GM12878 (cell line): ENCODE results near the gene TNRC6B. TPM values are rescaled to one million over a fixed set of nuclear protein-coding genes. Genes with fewer than 3 reads are reported as not detected.
A peak's percentile ranks its signal among the peaks of the same experiment; 100 is the strongest.

Source experiments
- BMI1 ChIP-seq: fragments of 450-650 bp; IDR thresholded peaks from 2 replicates; pipeline ENCODE4 v1.6.1; 2016; ENCODE audit warnings: mild to moderate bottlenecking, moderate library complexity, borderline replicate concordance
- E4F1 ChIP-seq: fragments of 450-650 bp; IDR thresholded peaks from 2 replicates; pipeline ENCODE4 v1.6.1; 2018; ENCODE audit warnings: borderline replicate concordance, mild to moderate bottlenecking; ENCODE audit not compliant: partially characterized antibody
- NRF1 ChIP-seq: conservative IDR thresholded peaks from 2 replicates; pipeline ENCODE4 v1.6.1; 2011; ENCODE audit warnings: mild to moderate bottlenecking, low read depth, low read length, improper control_type of control experiment
- POU2F2 ChIP-seq: IDR thresholded peaks from 3 replicates; pipeline ENCODE4 v1.6.1; 2011; ENCODE audit warnings: low read depth, mild to moderate bottlenecking, low read length, borderline replicate concordance
- RUNX3 ChIP-seq: IDR thresholded peaks from 2 replicates; pipeline ENCODE4 v1.6.1; 2012; ENCODE audit warnings: low read length, inconsistent platforms
- SMAD1 ChIP-seq: fragments of 450-650 bp; IDR thresholded peaks from 2 replicates; pipeline ENCODE4 v1.6.1; 2018; ENCODE audit warnings: mild to moderate bottlenecking, low read depth; ENCODE audit not compliant: partially characterized antibody
- ZBTB40 ChIP-seq: fragments of 450-650 bp; IDR thresholded peaks from 2 replicates; pipeline ENCODE4 v1.6.1; 2016; ENCODE audit warnings: mild to moderate bottlenecking, moderate library complexity, borderline replicate concordance
- polyA plus RNA-seq, 11 experiments: library from polyadenylated mRNA; depleted of rRNA in 4 of 11; unstranded in 6 of 11; stranded (reverse) in 5 of 11; fragments of >200 nt; fragmentation: Nextera tagmentation in 4 of 11; fragmentation: Illumina TruSeq in 1 of 11; extraction: Ambion mirVana in 4 of 11; extraction: Trizol in 1 of 11; gene quantifications; 1 replicate in 1 of 11; 2 replicates in 10 of 11; pipeline versions ENCODE4 v1.2.1 to v1.2.3, GENCODE V29; 2011 to 2016; ENCODE audit warnings: inconsistent platforms in 2 of 11, missing spikeins in 2 of 11, low read depth in 1 of 11
- total RNA-seq, 4 experiments: library from RNA; depleted of rRNA in 3 of 4; stranded (reverse); fragments of >200 nt in 3 of 4; fragmentation: Illumina TruSeq in 1 of 4; extraction: Trizol in 1 of 4; gene quantifications; 2 replicates each; pipeline versions ENCODE4 v1.2.1 to v1.2.3, GENCODE V29; 2013 to 2021
- TF ChIP-seq, protein P1 (sequence below): fragments of 450-650 bp; IDR thresholded peaks from 2 replicates; pipeline ENCODE4 v1.6.1; 2016; ENCODE audit warnings: mild to moderate bottlenecking

TNRC6B gene
- total and polyA plus RNA-seq, 10 of the 15 experiments (the other 5 are each of a cell fraction or from before 2014, with no cell fraction given) = 3.6 to 32.8 (median 16.4) TPM

DNA sequence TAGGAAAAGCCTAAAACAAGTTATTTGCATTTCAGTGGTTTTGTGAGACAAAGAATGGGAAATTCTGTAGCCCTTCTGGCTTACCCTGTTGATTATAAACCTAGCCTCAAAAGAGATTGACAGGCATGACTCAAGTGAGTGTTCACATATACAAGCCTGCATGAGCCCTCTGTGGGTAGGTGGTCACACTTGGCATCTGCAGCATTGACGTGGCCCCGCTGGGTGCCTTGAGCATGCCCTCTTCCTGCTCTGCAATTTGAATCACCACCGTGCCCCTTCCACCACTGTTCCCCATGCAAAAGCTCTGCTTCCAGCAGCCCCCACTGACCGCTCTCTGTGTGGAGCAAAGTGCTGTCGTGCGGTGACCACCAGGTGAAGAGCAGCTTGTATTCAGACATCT lies 147.6 kb downstream of the TNRC6B start (continued):
- TF ChIP-seq ZBTB40 (no peak), RUNX3 (no peak), SMAD1 (no peak), BMI1 (no peak), POU2F2 (no peak), E4F1 (no peak), NRF1 (no peak)
- TF ChIP-seq, protein P1, sequence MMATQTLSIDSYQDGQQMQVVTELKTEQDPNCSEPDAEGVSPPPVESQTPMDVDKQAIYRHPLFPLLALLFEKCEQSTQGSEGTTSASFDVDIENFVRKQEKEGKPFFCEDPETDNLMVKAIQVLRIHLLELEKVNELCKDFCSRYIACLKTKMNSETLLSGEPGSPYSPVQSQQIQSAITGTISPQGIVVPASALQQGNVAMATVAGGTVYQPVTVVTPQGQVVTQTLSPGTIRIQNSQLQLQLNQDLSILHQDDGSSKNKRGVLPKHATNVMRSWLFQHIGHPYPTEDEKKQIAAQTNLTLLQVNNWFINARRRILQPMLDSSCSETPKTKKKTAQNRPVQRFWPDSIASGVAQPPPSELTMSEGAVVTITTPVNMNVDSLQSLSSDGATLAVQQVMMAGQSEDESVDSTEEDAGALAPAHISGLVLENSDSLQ = peak; percentile 88
- TF ChIP-seq, all 136 proteins: peak for 3
